GM10847 (cell line): Measurements from ENCODE around the gene TOR1A.
A peak's percentile ranks its signal among the peaks of the same experiment; 100 is the strongest.

Experiments
- POLR2A ChIP-seq: IDR thresholded peaks from 2 replicates; pipeline ENCODE4 v1.6.1; 2011; ENCODE audit not compliant: insufficient read length; ENCODE audit errors: extremely low read depth

The TOR1A gene

DNA sequence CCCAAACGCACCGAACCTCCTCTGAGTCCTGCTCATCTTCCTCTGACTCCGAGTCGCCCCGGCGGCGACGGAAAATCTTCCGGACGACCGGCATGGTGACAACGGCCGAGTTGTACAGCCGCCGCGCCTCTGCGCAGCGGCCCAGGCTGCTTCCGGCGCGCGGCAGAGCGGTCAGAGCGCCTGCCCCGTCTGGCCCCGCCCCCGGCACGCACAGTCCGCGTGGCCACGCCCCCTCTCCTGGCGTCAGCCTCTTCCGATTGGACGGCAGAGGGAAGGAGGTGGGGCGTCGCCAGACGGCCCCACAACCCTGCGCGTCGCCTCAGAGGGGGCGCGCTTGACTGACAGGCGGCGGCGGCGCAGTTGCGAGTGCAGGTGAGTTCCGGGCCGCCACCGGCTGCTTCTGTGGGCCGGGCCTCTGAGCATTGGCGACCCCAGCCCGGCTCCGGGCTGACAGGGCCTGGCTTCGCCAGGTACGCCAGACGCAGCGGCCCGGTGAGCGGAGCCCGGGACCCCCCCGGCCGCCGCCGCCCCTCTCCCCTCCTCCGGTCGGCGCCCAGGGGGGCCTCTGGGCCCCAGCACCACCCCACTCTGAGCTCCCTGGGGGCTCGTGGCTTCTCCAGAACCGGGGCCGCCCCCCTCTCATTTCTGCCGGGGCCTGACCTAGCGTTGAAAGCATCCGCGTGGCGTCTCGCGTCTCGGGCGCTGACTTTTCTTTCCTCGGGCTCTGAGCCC, 11.4 kb upstream of the TOR1A start, which contains the start of the genes C9orf78 and USP20:
C9orf78 (minus strand) TSS at position 148 of the 732 bp plus-strand sequence; CDS start at position 94, 54 bp downstream.
USP20 (plus strand) TSS at position 331 of the 732 bp plus-strand sequence. CDS start 17,098 bp downstream, outside the sequence.
- TF ChIP-seq POLR2A, result peak; percentile 93

DNA sequence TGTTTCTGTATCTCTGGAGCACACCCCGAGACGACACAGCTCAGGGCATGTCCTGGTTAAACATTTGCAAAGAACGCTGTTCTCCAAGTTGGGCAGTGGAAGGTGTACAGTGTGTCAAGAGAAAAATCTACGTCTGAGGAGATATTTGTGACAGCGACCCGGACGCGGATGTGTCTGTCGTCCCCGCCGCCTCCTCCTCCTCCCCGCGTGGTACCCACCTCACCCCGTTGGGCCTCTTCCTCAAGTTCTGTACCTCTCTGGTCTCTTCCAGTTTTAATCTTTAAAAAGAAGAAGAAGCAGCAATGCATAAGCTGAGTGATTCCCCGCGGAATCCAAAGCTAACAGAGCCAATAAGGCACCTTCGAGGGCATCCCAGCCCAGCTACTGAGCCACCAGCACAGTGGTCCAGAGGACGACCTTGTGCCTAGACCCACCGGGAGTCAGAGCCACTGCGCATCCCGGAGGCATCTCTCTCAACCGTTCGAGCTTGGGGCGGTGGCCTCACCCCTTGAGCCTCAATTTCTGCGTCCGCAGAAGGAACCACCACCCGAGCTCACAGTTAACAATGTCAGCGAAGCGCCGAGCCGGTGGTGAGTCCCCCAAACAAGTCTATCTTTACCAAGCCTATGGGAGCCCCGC, 10.7 kb upstream of the TOR1A start:
- TF ChIP-seq POLR2A, result no peak

DNA sequence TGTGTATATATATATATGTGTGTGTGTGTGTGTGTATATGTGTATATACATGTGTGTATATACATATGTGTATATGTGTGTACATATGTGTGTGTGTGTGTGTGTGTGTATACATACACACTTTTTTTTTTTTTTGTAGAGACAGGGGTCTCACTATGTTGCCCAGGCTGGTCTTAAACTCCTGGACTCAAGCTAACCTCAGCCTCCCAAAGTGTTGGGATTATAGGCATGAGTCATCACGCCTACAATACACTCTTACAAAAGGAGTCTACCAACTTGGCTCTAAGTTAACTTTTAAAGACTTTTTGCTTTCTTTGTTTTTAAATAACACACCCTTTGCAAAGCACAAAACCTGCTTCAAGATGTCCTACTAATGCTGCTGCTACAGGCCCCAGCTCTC, 9.0 kb upstream of the TOR1A start:
- no peak for TF ChIP-seq POLR2A

DNA sequence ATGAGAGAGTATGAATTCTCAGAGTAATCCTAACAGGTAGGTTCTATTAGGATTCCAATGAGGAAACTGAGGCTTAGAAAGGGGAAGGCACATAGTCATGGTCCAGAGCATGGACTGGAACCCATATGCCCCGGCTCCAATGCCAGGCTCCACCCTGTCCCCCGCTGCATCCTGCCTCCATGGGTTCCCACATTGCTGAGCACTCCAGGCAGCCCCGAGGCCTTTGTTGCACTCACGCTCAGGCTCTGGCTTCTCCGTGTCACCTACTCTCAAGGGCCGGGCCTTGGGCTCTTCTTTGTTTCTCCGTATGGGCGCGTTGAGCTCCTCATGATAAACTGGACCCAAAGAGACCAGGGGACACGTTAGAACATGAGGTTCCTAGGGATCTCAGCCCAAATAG, 5.0 kb upstream of the TOR1A start:
- TF ChIP-seq POLR2A, result no peak

DNA sequence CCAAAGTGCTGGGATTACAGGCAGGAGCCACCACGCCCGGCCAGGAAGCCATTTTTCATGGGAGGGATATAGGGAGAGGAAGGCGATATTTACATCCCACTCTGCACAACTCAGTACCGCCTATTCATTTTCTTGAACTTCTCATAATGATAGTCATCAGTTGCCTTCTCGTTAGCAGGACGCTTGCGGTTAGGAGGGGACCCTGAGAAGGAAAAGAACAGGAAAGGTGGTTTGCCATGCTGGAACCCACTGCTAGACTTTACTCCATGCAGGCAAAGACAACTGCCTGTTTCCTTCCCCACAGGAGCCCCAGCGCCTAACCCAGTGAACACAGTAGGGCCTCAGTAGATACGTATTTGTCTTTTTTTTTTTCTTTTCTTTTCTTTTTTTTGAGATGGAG, 4.1 kb upstream of the TOR1A start:
- no peak for TF ChIP-seq POLR2A

DNA sequence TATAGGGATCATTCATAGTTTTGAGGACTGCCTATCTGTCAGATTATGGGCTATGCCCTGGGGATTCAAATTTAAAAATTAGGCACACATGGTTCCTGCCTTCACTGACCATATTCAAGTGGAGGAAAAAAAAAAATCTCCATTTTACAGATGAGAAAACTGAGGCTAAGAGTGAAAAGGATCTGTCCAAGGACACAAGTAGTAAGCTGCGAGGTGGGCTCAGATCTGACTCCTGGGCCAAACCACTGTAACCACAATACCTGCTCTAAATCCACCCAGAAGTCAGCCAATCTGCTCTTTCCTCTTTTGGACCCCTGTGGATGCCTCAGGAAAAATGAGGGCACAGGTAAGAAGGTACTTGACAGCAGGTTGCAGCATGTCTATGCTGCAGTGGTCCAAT, 2.8 kb upstream of the TOR1A start:
- no peak for TF ChIP-seq POLR2A

DNA sequence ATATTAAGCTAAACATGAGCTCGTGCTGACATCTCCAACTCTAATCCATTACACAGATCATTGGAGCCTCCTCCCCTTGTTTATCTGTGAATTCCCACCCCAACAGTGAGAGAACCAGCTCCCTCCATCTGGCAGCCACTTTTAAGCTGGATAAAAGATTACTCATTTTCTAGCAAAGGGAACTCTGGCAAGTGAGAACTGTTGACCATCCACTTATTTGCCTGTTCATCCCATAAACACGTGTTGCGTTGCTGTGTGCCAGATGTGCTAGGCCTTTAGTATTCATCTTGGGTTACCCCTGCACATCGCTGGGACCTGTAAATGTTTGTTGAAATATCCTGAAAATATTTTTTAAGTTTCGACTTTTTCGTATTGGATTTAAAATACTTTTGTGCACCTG, 2.4 kb upstream of the TOR1A start:
- no peak for TF ChIP-seq POLR2A

DNA sequence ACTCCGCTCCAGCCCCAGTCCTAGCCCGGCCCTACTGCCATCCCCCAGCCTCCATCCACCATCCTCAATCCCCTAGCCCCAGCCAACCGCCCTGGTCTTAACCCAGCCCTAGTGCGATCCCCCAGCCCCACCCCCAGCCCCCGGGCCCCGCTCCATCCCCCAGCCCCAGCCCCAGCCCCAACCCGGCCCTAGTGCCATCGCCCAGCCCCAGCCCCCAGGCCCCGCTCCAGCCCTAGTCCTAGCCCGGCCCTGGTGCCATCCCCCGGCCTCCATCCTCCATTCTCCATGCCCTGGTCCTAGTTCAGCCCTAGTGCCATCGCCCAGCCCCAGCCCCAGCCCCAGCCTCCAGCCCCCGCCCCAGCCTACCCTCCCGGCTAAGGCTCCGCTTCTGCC, 398 bp downstream of the TOR1A start:
- TF ChIP-seq POLR2A, result no peak

DNA sequence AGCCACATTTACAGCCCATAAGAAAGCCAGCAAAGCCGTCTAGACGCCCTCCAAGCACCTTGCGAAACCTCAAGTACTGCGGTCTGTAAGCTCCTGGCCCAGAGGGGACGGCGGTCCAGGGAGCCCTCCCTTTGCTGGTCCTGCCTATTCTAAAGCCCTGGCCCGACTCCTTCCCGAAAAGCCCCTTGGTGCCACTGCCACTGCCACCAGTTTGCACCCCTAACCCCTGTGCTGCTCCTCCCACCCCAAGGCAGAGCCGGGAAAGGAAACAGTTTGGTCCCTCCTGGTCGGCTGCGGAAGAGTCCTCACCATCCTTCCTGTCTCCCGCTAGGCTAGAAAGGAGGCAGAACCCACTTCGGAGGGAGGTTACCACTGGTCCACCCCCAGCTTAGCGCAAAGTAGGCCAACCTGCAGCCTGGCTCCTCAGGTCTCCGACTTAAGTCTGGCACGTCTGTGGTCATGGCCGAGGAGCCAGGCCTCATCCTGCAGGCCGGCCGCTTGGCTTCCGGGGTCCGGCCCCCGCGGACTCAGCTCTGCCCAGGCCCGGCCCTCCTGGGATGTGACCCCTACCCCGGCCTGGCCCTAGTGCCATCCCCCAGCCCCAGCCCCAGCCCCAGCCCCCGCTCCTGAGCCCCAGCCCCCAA, 916 bp downstream of the TOR1A start:
- TF ChIP-seq POLR2A, result no peak

DNA sequence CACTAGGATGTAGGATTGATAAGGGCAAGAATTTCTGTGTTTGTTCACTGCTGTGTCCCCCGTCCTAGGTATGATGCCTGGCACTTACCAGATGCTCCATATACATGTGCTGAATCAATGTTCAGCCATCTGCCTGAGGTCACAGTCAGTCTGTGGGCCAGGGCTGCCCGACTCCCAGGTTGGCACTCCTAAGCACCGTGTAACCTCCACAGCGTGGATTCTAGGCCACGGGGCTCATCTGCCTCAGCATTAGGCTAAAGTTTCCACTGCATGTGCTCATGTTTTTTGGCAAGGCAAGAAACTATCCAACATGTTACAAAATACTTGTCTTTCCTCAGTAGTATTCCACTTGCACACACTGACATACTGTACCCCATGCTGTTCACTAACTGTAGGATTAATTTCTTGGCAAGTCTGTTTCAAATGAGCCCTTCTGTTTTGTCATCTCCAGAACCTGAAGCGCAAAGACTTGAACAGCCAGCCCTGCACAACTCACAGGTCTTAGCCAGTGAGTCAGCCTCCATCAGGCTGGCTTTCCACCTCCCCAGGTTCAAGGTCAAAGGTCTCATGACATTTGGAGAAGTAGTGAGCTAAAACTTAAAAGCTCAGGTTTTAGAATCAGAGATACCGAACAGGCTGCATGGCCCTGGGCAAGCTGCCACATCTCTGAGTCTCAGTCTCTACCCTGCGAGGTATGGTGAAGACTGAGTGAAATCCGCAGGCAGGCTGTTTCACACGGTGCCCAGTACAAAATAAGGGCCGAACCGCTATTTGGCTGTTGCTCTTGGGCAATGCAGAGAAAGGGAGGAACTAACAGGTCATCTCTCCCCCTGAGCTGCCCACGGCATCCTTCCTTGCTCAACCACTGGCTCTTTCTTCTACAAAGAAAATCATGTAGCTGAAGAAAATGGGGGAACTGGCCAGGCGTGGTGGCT, 7.2 kb downstream of the TOR1A start:
- no peak for TF ChIP-seq POLR2A

DNA sequence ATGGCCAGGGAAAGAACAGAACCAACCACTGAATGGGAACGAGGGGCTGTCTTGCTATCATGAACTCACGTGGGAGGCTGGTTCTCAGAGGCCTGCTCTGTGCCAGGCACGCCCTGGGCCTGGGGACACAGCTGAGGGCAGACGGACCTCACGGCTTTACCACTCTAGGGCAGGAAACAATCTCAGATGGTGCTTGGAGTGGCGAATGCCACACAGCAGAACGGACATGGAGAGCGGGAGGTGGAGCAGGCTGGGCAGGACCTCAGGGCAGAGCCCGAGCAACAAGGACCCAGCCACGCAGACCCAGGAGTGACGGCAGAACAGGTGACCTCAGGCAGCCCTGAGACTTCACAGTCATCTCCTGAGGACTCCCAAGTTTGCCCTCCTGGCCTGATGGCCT, 8.7 kb downstream of the TOR1A start:
- TF ChIP-seq POLR2A, result no peak

DNA sequence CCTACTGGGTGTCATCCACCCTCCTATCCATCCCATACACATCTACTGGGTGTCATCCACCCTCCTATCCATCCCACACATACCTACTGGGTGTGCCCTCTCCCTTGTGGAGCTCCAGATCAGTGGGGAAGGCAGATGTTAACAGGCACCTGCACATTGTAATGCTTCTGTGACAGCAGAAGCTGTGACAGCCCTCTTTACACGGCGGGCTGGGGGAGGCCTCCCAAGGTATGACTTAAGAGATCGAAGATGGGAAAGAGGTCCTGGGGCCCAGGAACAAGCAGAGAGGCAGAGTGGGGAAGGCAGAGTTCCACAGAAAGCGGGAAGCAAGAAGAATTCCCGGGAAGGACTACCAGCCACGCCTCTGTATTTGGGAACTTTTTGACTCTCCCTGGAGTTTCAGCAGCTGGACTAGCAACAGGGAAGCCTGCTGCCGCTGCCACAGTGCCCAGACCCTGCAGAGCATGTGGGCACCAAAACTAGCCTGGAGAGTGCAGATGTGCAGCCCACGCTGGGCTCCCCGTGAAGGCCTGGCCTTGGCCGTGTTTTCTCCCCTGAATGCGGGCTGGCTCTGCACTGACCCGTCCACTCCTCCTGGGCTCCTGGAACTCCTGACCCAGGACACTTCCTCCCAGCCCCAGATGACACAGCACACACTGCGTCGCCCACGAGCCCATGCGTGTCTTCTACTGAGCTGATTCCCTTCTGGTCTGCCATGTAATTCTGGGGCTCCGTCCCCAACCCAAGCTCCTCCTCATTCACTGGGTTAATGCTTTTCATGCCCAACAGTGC, 9.3 kb downstream of the TOR1A start:
- no peak for TF ChIP-seq POLR2A

DNA sequence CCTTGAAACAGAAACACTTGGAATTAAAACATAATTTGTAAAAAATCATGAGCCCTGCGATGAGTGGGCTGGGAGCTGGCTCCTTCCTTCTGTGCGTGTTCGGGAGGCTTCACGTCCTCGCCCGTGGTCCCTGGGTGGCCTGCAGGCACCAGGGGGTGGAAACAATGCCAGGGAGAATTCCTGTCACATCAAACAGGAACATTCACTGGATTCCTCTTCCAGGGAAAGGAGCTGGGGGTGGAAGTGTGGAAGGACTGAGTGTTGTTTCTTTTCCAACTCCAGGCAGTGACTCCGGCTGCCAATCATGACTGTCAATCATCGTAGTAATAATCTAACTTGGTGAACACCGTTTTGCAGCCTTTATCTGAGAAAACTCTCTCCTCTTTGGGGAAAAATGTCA, 10.3 kb downstream of the TOR1A start:
- TF ChIP-seq POLR2A, result no peak

DNA sequence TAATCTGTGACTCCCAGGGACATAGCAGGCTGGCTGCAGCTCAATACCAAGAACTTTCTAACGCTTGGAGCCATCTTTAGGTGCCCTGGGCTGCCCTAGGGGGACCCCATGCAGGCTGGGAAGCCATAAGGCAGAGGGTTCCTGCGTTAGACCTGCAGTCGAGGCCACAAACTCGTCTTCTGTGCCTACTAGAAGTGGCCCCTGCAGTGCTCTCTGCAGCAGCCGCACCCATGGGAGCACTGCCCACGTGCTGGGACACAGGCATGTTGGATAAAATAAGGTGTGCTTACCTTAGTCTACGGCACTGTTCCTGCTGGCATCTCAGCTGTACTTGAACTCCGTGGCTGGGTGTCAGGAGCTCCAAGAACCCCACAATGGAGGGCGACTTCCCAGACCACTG, 11.6 kb downstream of the TOR1A start:
- no peak for TF ChIP-seq POLR2A
